ENCODE measurements around the gene RAP1A.

Gene RAP1A

GRCh38 chr1:111762332-111762731, 142.7 kb downstream of the RAP1A start:
- DNase-seq (ENCODE audit: low spot score): no peak
